Neural cell (in vitro differentiated cells): Measurements from ENCODE around the gene ACTL9. TPM values are rescaled to one million over a fixed set of nuclear protein-coding genes. Genes with fewer than 3 reads are reported as not detected.
"Not testable (repeated sequence)": the region's sequence is repeated elsewhere in the genome, so short reads cannot be mapped to it uniquely, and the experiment has no call there.

Source experiments
- H2AFZ ChIP-seq: fragments of 200-600, 300-800 bp; sonication (generic), shearing (Covaris generic); 2 replicates; pipeline ENCODE4 v1.6.0; 2014; ENCODE audit warnings: low read depth, mild to moderate bottlenecking, antibody characterized with exemption, low read length, moderate library complexity
- H3F3A ChIP-seq: fragments of 200-600 bp; shearing (Covaris generic); 2 replicates; pipeline ENCODE4 v1.6.1; 2016; ENCODE audit warnings: mild to moderate bottlenecking, moderate library complexity, mixed read lengths, antibody characterized with exemption, low read length; ENCODE audit not compliant: insufficient read depth, poor library complexity, severe bottlenecking
- H3K27ac ChIP-seq: fragments of 200-600, 300-800 bp; sonication (generic), shearing (Covaris generic); 2 replicates; pipeline ENCODE4 v1.5.1; 2014; ENCODE audit warnings: mild to moderate bottlenecking, low read length, moderate library complexity
- H3K27me3 ChIP-seq: fragments of 300-800, 200-600 bp; sonication (generic), shearing (Covaris generic); 2 replicates; pipeline ENCODE4 v1.6.0; 2014; ENCODE audit warnings: mild to moderate bottlenecking, low read depth, low read length, moderate library complexity; ENCODE audit not compliant: insufficient read depth
- H3K36me3 ChIP-seq: fragments of 300-800, 200-600 bp; sonication (generic), shearing (Covaris generic); 2 replicates; pipeline ENCODE4 v1.5.1; 2014; ENCODE audit warnings: mild to moderate bottlenecking, antibody characterized with exemption, low read length, moderate library complexity; ENCODE audit not compliant: insufficient read depth
- H3K4me2 ChIP-seq: fragments of 300-800, 200-600 bp; sonication (generic), shearing (Covaris generic); 2 replicates; pipeline ENCODE4 v1.6.0; 2014; ENCODE audit warnings: mild to moderate bottlenecking, low read length
- H3K4me3 ChIP-seq: fragments of 300-800, 200-600 bp; sonication (generic), shearing (Covaris generic); 2 replicates; pipeline ENCODE4 v1.5.1; 2014; ENCODE audit warnings: mild to moderate bottlenecking, low read length, moderate library complexity
- H3K79me2 ChIP-seq: fragments of 200-600 bp; shearing (Covaris generic); replicated peaks from 2 replicates; pipeline ENCODE4 v1.6.0; 2014; ENCODE audit warnings: mild to moderate bottlenecking, low read length, moderate library complexity; ENCODE audit not compliant: insufficient read depth
- H3K9ac ChIP-seq: fragments of 300-800, 200-600 bp; sonication (generic), shearing (Covaris generic); 2 replicates; pipeline ENCODE4 v1.6.1; 2016; ENCODE audit warnings: mild to moderate bottlenecking, low read length, mixed read lengths
- H3K9me2 ChIP-seq: fragments of 200-600 bp; shearing (Covaris generic); 2 replicates; pipeline ENCODE4 v1.6.1; 2016; ENCODE audit warnings: mild to moderate bottlenecking, low read length, mixed read lengths; ENCODE audit not compliant: insufficient read depth
- H3K9me3 ChIP-seq: fragments of 200-600, 300-800 bp; sonication (generic), shearing (Covaris generic); 2 replicates; pipeline ENCODE4 v1.6.1; 2016; ENCODE audit warnings: mild to moderate bottlenecking, mixed run types, low read length, moderate library complexity, mixed read lengths
- H4K20me1 ChIP-seq: fragments of 200-600 bp; shearing (Covaris generic); 2 replicates; pipeline ENCODE4 v1.6.1; 2016; ENCODE audit warnings: mild to moderate bottlenecking, mixed run types; ENCODE audit not compliant: insufficient read depth
- CTCF ChIP-seq: fragments of 450-650 bp; IDR thresholded peaks from 2 replicates; pipeline ENCODE4 v1.5.1; 2014; ENCODE audit warnings: antibody characterized with exemption, mild to moderate bottlenecking, moderate library complexity; ENCODE audit not compliant: poor library complexity, severe bottlenecking
- EP300 ChIP-seq: fragments of 450-650 bp; conservative IDR thresholded peaks from 2 replicates; pipeline ENCODE4 v1.6.1; 2014; ENCODE audit warnings: antibody characterized with exemption, mild to moderate bottlenecking, moderate library complexity; ENCODE audit not compliant: poor library complexity, severe bottlenecking
- EZH2 ChIP-seq: fragments of 200-600, 300-800 bp; shearing (Covaris generic), sonication (generic); IDR thresholded peaks from 2 replicates; pipeline ENCODE4 v1.6.1; 2014; ENCODE audit warnings: antibody characterized with exemption, low read length, borderline replicate concordance, mild to moderate bottlenecking; ENCODE audit not compliant: insufficient read depth, poor library complexity, severe bottlenecking
- MXI1 ChIP-seq: fragments of 450-650 bp; conservative IDR thresholded peaks from 2 replicates; pipeline ENCODE4 v1.6.1; 2014; ENCODE audit warnings: antibody characterized with exemption, mild to moderate bottlenecking; ENCODE audit not compliant: poor library complexity, severe bottlenecking
- POLR2AphosphoS5 ChIP-seq: IDR thresholded peaks from 2 replicates; pipeline ENCODE4 v1.6.1; 2012
- RAD21 ChIP-seq: fragments of 450-650 bp; conservative IDR thresholded peaks from 2 replicates; pipeline ENCODE4 v1.6.1; 2014; ENCODE audit warnings: antibody characterized with exemption, mild to moderate bottlenecking, moderate library complexity
- REST ChIP-seq: IDR thresholded peaks from 2 replicates; pipeline ENCODE4 v1.6.1; 2012; ENCODE audit warnings: borderline replicate concordance
- SMC3 ChIP-seq: fragments of 450-650 bp; conservative IDR thresholded peaks from 2 replicates; pipeline ENCODE4 v1.6.1; 2014; ENCODE audit warnings: antibody characterized with exemption, mild to moderate bottlenecking, moderate library complexity; ENCODE audit not compliant: poor library complexity
- TAF1 ChIP-seq: IDR thresholded peaks from 2 replicates; pipeline ENCODE4 v1.6.1; 2012; ENCODE audit warnings: low read depth
- polyA minus RNA-seq: library from RNA; depleted of rRNA, polyadenylated mRNA; stranded (reverse); fragments of >200 nt; gene quantifications from 2 replicates; pipeline ENCODE4 v1.2.3, GENCODE V29; 2014
- polyA plus RNA-seq: library from polyadenylated mRNA; depleted of rRNA; stranded (reverse); fragments of >200 nt; gene quantifications from 2 replicates; pipeline ENCODE4 v1.2.3, GENCODE V29; 2014

Gene ACTL9
- polyA plus RNA-seq (not detected in 2 replicates), polyA minus RNA-seq (not detected in 2 replicates)

- Histone ChIP-seq H3K9me2 (no peaks in the 10 kb centered on the region), H3K4me2 (no peak within 1 kb of the TSS), H3K9me3 (no peaks in the 10 kb centered on the region), H3K27me3 (no peaks in the 10 kb centered on the region), H3F3A (no peaks in the 10 kb centered on the region), H3K4me3 (no peak within 1 kb of the TSS), H3K79me2 (no peaks in the 10 kb centered on the region), H3K36me3 (no peaks in the 10 kb centered on the region), H2AFZ (no peak within 1 kb of the TSS), H3K9ac (no peak within 1 kb of the TSS), H3K27ac (no peak within 1 kb of the TSS), H4K20me1 (no peaks in the 10 kb centered on the region)
- TF ChIP-seq CTCF = no peak
- TF ChIP-seq EZH2 = no peak
- no peak for TF ChIP-seq MXI1
- TF ChIP-seq TAF1 = no peak
- TF ChIP-seq SMC3 = no peak
- TF ChIP-seq RAD21 = no peak
- no peak for TF ChIP-seq EP300
- no peak for TF ChIP-seq REST
- TF ChIP-seq POLR2AphosphoS5 = no peak
Observed at GRCh38 chr19:8698433-8699063, at the start of gene ACTL9. ACTL9 (minus strand) TSS chr19:8698795; CDS start chr19:8698701, 94 bp downstream.

- H3K4me2 ChIP-seq, H3K4me3 ChIP-seq, H3K79me2 ChIP-seq, H4K20me1 ChIP-seq, H3K36me3 ChIP-seq, H3K27me3 ChIP-seq, H3K27ac ChIP-seq, H3K9me3 ChIP-seq, H3F3A ChIP-seq, H2AFZ ChIP-seq, H3K9ac ChIP-seq, H3K9me2 ChIP-seq: not testable (repeated sequence)
Observed at GRCh38 chr19:8739291-8740065, 40.9 kb upstream of the ACTL9 start.
